HPDE6-E6E7 (cell line): ENCODE data around the gene WFIKKN1.

Experiments used
- DNase-seq: peaks from one replicate; pipeline ENCODE4 v3.0.0; 2011; ENCODE audit warnings: missing footprints; ENCODE audit errors: extremely low spot score

The WFIKKN1 gene

DNA sequence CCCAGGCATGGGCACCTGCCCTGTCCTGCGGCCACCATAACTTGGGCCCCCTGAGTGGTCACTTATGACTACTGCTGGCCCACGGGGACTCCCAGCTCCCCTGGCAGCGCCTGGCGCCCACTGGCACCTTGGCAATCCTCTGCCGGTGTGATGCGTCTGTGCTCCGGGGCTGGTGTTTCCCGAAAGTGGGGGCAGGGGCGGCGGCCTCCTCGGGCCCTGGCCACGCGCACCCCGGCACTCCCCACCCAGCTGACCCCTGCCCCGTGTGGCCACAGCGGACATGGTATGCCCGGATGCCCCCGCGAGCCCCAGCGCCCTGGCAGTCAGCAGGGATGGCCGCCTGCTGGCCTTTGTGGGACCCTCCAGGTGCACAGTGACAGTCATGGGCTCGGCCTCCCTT is 26.7 kb downstream of the WFIKKN1 start:
- DNase-seq, result no peak

DNA sequence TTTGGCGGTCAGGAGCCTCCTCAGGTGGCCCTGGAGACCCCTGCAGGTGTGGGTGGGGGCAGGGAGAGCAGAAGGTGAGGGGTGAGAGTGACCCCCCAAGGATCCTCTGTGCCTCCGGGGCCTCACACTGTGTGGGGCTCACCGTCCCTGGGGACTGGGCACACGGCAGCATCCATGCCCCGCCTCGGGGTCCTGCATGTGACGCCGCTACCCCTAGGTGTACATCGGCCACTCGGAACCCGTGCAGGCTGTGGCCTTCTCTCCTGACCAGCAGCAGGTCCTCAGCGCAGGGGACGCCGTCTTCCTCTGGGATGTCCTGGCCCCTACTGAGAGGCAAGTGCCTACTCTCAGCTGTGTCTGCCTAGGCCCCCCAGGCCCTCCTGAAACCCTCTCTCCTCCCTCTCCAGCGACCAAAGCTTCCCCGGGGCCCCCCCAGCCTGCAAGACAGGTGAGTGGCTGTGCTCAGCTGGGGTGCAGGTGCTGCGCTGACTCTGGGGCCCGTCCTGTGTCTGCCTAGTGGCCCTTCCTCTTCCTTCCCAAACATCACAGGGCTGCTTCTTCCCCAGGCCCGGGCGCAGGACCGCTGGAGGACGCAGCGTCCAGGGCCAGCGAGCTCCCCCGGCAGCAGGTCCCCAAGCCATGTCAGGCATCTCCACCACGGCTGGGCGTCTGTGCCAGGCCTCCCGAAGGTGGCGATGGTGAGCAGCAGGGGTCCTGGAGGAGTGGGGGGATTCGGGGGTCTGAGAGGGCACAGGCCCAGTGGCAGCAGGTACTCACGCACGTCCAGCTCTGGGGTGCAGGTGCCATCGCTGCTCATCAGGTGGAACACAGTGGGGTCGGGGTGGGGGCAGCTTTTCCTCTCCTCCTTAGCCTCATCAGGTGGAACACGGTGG is 28.1 kb downstream of the WFIKKN1 start:
- DNase-seq, result no peak

DNA sequence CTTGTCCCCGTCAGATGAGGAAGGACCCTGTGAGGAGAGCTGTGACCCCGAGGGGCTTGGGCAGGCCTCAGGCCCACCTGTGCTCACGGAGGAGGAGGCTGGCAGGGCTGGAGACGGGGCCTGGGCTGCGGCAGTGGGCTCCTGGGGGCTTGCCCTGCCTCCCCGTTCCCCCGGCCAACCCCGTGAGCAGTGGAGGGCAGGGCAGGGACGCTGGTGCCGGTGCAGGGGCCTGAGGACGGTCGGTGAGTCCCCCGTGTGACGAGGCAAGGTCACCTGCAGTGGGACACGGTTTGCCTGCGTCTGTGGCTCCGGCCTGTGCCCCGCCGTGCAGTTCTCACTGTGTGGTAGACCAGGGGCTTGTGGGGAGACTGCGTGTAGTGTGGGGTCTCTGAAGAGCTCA is 28.8 kb downstream of the WFIKKN1 start:
- DNase-seq, result no peak

DNA sequence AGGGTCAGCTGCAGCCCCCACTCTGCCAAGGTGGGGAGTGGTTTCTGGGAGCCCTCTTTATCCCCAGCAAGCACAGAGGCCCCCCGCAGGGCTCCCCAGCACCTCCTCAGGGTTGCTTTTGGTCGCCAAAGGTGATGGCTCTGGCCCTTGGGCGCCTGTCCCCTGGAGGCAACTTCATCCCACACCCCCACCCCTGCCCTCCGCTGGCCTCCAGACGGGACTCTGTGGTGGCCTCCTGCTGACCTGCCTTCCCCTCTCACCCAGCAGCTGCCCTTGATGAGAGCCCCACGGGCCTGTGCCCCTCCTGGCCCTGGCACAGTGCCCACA is 29.3 kb downstream of the WFIKKN1 start:
- no peak for DNase-seq

DNA sequence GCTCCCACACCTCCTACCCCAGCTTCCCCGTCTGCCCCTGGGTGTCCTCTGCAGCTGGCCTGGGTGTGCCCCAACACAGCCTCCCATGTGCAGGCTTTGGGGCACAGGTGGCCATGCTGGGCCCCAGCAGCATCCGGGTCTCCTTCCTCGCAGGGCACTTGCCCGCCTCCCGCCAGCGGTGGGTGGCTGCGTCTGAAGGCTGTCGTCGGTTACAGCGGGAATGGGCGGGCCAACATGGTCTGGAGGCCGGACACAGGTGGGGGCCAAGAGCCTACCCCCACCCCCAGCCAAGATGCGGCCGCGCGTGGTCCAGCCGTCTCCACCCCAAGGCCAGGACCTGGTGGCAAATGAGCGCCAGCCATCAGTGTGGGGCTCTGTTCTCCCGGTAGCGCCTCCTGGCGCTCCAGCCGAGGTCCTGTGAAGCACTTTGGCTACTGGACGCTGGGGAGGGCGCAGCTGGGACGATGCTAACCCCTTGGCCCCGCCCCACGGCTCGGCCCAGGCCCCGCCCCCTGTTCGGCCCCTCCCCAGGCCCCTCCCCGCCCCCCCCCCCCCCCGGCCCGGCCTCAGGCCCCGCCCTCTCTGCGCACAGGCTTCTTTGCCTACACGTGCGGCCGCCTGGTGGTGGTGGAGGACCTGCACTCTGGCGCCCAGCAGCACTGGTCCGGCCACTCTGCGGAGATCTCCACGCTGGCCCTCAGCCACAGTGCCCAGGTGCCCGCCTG is 29.8 kb downstream of the WFIKKN1 start:
- no peak for DNase-seq

DNA sequence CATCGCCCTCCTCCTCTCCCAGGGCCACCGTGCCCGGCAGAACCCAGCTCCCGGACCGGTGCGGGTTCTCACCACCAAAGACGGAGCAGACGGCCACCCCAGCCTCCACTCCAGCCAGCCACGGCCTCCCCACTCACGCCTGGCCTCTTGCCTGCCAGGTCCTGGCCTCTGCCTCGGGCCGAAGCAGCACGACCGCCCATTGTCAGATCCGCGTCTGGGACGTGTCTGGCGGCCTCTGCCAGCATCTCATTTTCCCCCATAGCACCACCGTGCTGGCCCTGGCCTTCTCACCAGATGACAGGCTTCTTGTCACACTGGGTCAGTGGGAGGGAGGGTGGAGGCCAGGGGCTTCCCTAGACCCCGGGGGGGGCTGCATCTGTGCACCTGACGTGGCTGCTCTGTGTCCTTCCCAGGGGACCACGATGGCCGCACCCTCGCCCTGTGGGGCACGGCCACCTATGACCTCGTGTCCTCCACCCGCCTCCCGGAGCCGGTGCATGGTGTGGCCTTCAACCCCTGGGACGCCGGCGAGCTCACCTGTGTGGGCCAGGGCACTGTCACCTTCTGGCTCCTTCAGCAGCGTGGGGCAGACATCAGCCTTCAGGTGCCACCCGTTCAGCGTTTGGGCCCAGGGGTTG is 30.5 kb downstream of the WFIKKN1 start:
- DNase-seq, result no peak

DNA sequence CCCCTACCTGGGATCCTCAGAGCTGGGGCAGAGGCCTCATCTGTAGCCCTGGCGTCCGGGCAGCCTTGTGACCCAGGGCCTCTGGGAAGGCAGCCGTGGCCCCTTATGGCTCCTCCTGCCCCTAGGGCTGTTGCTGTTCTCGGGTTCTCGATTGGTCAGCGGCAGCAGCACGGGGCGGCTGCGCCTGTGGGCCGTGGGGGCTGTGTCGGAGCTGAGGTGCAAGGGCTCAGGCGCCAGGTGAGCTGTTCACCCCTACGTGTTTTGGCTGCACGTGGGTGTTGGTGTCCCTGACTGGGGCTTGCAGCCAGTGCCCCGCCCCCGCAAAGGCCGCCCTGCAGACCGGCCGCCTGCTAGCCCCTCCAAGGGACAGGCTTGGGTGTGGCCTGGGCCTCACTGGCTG is 31.3 kb downstream of the WFIKKN1 start:
- DNase-seq, result no peak

DNA sequence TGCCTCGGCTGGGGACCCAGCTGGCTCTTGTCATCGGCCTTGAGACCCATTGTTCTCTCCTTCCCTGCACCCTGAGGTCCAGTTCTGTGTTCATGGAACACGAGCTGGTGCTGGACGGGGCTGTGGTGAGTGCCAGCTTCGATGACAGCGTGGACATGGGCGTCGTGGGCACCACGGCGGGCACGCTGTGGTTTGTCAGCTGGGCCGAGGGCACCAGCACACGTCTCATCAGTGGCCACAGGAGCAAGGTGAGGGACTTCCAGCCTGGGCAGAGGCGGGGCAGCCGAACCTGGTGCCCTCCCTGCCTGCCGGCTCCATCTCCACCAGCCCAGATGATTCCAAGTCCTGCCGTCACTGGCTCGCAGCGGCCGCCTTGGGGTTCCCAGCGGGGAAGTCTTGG is 31.8 kb downstream of the WFIKKN1 start:
- DNase-seq, result no peak

DNA sequence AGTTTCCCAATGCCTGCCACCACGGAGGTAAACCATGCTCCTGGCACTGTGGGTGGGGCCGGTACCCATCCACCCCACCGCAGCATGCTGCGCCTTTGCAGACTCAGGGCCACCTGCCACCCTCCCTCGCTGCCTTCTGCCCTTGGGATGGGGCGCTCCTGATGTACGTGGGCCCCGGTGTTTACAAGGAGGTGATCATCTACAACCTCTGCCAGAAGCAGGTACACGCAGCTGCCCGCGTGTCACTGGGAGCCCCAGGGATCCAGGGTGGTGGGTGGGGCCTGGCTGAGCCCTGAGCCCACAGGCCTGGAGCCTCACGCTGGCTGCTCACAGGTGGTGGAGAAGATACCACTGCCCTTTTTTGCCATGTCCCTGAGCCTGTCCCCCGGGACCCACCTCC is 35.8 kb downstream of the WFIKKN1 start:
- DNase-seq, result no peak

DNA sequence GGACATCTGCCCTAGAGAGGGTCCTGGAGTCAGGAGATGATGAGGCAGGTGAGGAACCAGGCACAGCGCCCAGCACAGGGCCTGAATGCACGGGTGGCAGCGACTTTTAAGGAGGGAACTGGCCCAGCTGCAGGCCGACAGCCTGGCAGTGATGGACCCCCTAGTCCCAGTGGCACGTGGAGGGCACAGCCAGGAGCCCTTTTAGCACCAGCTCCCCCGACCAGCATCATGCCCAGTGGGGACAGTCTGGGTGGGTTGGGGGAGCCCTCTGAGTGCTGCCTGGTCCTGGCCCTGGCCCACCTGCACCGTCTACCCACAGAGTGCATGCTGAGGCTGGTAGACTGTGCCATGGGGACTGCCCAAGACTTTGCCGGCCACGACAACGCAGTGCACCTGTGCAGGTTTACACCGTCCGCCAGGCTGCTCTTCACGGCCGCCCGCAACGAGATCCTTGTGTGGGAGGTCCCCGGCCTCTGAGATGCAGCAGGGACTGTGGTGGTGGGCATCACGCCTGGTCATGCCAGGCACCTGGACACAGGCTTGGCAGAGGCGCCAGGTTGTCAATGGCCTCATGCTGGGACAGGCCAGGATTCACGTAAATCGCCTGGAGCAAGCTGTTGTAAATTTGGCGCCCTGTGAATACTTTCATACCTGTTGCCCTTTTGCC is 36.5 kb downstream of the WFIKKN1 start:
- DNase-seq, result no peak

DNA sequence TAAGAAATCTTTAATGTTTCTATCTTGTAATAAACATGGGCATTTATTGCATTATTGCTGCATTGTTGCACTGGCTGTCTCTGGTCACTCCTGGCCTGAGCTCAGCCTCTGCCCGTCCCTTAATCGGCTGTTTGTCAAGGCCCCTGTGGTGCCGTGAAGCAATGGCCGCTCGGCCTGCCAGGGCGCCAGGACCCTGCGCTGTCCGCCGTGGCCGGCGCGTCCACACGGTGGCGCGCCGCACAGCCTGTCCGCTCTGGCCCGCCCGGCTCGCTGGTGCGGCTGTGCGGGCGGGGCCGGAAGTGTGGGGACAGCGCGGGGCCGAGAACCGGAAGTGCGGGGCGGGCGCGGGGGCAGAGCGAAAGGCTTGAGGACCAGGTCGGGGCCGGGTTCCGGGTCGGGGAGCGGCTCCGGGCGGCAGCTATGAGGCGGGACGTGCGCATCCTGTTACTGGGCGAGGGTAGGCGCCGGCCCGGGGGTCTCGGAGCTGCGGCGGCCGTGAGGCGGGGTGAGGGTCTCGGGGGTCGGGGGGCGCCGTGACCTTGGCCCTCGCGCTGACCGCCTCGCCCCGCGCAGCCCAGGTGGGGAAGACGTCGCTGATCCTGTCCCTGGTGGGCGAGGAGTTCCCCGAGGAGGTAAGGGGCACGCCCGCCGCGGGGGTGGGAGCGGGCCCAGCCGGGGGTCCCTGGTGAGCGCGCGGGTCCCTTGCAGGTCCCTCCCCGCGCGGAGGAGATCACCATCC is 37.2 kb downstream of the WFIKKN1 start, which contains the start of gene RHOT2:
RHOT2 (plus strand) TSS at position 353 of the 739 bp plus-strand sequence; CDS start at position 421, 68 bp downstream.
- peak; percentile 76 for DNase-seq

DNA sequence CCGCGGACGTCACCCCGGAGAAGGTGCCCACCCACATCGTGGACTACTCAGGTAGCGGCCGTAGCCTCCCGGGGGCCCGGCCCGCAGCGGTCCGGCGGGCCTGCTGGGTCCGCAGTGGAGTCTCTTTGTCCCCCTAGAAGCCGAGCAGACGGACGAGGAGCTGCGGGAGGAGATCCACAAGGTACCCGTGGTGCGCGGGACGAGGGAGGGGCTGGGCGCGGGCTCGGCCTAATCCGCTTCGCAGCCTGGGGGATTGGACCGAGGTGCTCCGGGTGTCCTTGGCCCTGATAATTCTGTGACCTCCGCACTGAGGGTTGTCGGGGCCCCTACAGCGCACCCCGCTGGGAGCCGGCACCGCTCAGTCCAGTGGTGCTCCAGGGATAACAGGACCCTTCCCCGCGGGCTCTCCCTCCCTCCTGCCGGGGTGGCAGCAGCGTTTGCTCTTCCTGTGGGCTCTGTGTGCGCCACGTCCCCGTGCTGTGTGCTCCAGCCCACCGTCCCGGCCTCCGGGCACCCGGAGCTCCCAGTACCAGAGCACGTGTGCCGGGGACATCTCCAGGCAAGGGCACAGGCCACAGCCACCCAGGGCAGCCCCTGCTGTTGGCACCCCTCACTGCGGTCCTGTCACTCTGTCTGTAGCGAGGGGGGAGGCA is 37.9 kb downstream of the WFIKKN1 start:
- DNase-seq, result no peak

DNA sequence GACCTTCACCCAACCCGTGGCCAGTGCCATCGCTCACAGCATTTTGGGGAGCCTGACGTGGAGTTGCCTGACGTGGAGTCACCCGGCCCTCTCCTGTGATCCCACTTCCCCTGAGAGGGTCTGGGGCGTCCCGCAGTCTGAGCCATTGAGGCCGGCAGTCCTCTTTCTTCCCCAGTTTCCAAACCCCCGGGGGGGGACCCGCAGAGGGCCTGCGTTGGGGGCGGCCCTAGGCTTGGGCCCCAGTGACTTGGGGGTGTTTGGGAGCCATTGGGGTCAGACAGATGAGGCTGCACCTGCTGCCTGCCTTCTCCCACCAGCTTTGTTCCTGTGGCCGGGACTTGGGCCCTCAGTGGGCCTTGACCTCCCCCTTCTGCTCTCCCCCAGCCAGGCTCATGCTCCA is 38.9 kb downstream of the WFIKKN1 start:
- no peak for DNase-seq

DNA sequence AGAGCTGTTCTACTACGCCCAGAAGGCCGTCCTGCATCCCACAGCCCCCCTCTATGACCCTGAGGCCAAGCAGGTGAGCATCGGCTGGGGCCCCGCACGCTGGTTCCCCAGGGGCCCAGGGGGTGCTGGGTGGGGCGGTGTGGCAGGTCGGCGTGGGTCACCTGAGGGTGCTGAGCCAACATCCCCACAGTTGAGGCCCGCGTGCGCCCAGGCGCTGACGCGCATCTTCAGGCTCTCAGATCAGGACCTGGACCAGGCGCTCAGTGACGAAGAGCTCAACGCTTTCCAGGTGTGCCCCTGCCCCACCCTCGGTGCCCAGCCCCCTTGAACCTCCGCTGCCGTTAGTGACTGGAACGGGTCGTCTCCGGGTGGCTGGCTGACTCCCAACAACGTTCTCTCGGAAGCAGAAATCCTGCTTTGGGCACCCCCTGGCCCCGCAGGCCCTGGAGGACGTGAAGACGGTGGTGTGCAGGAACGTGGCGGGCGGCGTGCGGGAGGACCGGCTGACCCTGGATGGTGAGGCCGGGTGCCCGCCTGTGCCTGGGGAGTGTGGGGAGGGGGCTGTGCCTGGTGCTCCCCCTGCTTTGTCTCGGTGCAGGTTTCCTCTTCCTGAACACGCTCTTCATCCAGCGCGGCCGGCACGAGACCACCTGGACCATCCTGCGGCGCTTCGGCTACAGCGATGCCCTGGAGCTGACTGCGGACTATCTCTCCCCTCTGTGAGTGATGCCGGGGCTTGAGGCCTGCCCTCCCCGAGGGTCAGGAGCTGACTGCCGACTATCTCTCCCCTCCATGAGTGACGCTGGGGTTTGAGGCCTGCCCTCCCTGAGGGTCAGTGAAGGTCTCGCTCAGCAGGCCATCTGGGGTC is 39.9 kb downstream of the WFIKKN1 start:
- no peak for DNase-seq

DNA sequence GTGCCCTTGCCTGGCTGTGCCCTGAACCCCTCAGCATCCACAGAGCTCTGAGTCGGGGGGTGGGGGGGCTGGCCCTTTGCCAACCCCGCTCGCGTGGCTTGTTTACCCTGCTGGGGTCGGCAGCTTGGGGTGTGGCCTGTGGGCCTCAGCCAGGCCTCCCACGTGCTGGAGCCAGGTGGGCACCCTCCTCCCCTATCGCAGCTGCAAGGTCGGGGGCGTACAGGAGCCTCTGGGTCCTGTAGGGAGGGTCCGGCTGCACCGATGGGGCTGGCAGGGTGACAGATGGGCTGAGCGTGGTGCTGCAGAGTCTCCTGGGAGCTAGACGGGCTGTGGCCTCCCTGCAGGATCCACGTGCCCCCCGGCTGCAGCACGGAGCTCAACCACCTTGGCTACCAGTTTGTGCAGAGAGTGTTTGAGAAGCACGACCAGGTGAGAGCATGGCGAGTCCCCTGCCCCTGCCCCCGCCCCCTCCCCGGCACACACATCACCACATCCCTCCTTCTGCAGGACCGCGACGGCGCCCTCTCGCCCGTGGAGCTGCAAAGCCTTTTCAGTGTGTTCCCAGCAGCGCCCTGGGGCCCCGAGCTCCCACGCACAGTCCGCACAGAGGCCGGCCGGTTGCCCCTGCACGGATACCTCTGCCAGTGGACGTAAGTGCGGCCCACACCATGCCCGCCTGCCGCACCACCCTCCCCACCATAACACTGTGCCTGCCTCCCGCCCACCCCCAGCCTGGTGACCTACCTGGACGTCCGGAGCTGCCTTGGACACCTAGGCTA is 40.8 kb downstream of the WFIKKN1 start:
- DNase-seq, result no peak

DNA sequence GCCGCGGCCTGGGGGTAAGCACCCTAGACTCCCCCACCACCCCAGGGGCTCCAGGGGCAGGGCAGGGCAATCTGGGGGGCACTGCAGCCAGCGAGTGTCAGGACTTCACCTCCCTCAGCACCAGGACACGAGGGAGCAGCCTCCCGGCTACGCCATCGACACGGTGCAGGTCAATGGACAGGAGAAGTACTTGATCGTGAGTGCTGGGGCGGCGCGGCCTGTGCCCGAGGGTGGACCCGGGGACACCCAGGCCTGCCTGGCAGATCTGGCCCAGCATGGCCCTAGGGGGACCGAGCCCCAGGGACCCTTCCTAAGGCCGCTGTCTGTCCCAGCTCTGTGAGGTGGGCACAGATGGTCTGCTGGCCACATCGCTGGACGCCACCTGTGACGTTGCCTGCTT is 41.6 kb downstream of the WFIKKN1 start:
- DNase-seq, result no peak

DNA sequence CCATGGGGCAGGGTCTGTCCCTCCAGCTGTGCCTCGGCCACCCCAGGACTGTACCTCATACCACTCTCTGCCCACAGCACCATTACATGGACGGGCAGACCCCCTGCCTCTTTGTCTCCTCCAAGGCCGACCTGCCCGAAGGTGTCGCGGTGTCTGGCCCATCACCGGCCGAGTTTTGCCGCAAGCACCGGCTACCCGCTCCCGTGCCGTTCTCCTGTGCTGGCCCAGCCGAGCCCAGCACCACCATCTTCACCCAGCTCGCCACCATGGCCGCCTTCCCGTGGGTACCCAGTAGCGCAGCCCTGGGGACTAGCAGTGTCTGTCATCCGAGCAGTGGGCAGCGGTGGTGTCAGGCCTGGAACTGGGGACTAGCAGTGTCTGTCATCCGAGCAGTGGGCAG is 42.1 kb downstream of the WFIKKN1 start:
- DNase-seq, result no peak

DNA sequence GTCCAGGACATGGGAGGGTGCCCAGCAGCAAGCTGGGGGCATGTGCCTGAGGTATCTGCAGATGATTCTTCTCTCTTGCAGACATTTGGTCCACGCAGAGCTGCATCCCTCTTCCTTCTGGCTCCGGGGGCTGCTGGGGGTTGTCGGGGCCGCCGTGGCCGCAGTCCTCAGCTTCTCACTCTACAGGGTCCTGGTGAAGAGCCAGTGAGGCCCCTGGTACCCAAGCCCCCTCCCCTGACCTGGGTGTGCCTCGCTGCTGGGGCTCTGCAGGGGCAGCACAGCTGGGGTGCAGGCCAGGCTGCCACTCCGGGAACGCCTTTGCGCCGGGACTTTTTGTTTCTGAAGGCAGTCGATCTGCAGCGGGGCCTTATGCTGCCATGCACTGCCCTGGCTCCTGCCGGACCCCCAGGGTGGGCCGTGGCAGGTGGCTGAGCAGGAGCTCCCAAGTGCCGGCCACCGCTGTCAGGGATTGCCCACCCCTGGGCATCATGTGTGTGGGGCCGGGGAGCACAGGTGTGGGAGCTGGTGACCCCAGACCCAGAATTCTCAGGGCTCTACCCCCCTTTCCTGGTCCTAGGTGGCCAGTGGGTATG is 42.7 kb downstream of the WFIKKN1 start:
- DNase-seq, result no peak
